C1 segment of cervical spinal cord (tissue), 14 donors: Measurements from ENCODE around the gene ITGB8.
A peak's percentile ranks its signal among the peaks of the same experiment; 100 is the strongest.

Experiments used
- DNase-seq, 14 donors: peaks; one replicate each; lab custom pipeline; 2025; lab: John Stamatoyannopoulos, UW

Gene ITGB8

GRCh38 chr7:20340839-20341238 is 10.1 kb downstream of the ITGB8 start:
- peak in 7 of 14 donors; percentile 21 to 47 (median 35) for DNase-seq

- no peak for DNase-seq
Observed at GRCh38 chr7:20343205-20343604, 12.5 kb downstream of the ITGB8 start.

GRCh38 chr7:20343941-20344340 is 13.2 kb downstream of the ITGB8 start:
- DNase-seq: no peak

GRCh38 chr7:20344396-20344795 is 13.7 kb downstream of the ITGB8 start:
- DNase-seq: no peak

GRCh38 chr7:20346577-20346976 is 15.9 kb downstream of the ITGB8 start:
- no peak for DNase-seq

GRCh38 chr7:20347680-20348079 is 17.0 kb downstream of the ITGB8 start:
- no peak for DNase-seq

GRCh38 chr7:20348125-20348807 is 17.6 kb downstream of the ITGB8 start:
- no peak for DNase-seq

GRCh38 chr7:20350518-20350951 is 19.8 kb downstream of the ITGB8 start:
- peak in 12 of 14 donors; percentile 19 to 73 (median 55) for DNase-seq

- DNase-seq: no peak
Observed at GRCh38 chr7:20350996-20351692, 20.4 kb downstream of the ITGB8 start.

- no peak for DNase-seq
Observed at GRCh38 chr7:20351901-20352300, 21.2 kb downstream of the ITGB8 start.

- DNase-seq: no peak
Observed at GRCh38 chr7:20352573-20353306, 22.0 kb downstream of the ITGB8 start.

- DNase-seq: no peak
Observed at GRCh38 chr7:20354610-20355528, 24.2 kb downstream of the ITGB8 start.

GRCh38 chr7:20358106-20358505 is 27.4 kb downstream of the ITGB8 start:
- DNase-seq: no peak

- no peak for DNase-seq
Observed at GRCh38 chr7:20358762-20359282, 28.1 kb downstream of the ITGB8 start.

- no peak for DNase-seq
Observed at GRCh38 chr7:20359341-20359963, 28.8 kb downstream of the ITGB8 start.

- DNase-seq: no peak
Observed at GRCh38 chr7:20362574-20363253, 32.0 kb downstream of the ITGB8 start.

GRCh38 chr7:20364571-20365196 is 34.0 kb downstream of the ITGB8 start:
- no peak for DNase-seq

- no peak for DNase-seq
Observed at GRCh38 chr7:20365486-20365885, 34.8 kb downstream of the ITGB8 start.

GRCh38 chr7:20374399-20374798 is 43.7 kb downstream of the ITGB8 start:
- no peak for DNase-seq

GRCh38 chr7:20376796-20377195 is 46.1 kb downstream of the ITGB8 start:
- DNase-seq: no peak
